ENCODE measurements around the gene PTPN1. TPM values are rescaled to one million over a fixed set of nuclear protein-coding genes. Genes with fewer than 3 reads are reported as not detected.

The PTPN1 gene
- total and polyA plus RNA-seq, 2 of the 13 experiments (the other 11 are each of a cell fraction or from before 2014, with no cell fraction given) = 17.7 to 37.2 TPM

GRCh38 chr20:50575865-50576720, 65.9 kb downstream of the PTPN1 start (continued):
- TF ChIP-seq, protein P1, sequence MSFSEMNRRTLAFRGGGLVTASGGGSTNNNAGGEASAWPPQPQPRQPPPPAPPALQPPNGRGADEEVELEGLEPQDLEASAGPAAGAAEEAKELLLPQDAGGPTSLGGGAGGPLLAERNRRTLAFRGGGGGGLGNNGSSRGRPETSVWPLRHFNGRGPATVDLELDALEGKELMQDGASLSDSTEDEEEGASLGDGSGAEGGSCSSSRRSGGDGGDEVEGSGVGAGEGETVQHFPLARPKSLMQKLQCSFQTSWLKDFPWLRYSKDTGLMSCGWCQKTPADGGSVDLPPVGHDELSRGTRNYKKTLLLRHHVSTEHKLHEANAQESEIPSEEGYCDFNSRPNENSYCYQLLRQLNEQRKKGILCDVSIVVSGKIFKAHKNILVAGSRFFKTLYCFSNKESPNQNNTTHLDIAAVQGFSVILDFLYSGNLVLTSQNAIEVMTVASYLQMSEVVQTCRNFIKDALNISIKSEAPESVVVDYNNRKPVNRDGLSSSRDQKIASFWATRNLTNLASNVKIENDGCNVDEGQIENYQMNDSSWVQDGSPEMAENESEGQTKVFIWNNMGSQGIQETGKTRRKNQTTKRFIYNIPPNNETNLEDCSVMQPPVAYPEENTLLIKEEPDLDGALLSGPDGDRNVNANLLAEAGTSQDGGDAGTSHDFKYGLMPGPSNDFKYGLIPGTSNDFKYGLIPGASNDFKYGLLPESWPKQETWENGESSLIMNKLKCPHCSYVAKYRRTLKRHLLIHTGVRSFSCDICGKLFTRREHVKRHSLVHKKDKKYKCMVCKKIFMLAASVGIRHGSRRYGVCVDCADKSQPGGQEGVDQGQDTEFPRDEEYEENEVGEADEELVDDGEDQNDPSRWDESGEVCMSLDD (CRISPR knock-in tag; IDR thresholded peaks at IDR 0.05; ENCODE audit: borderline replicate concordance) = no peak
- TF ChIP-seq DNMT3B (CRISPR knock-in tag; conservative IDR thresholded peaks at IDR 0.05) (no peak), CEBPG (CRISPR knock-in tag; IDR thresholded peaks at IDR 0.05) (no peak), POLR2A (IDR thresholded peaks at IDR 0.05; ENCODE audit: insufficient read depth in 1 of 2, low read depth in 2 of 2, low read length in 2 of 2) (no peak), BHLHE40 (IDR thresholded peaks at IDR 0.05; ENCODE audit: low read length) (no peak), GZF1 (CRISPR knock-in tag; IDR thresholded peaks at IDR 0.05) (no peak), SMC3 (IDR thresholded peaks at IDR 0.05; ENCODE audit: low read length) (peak; percentile 93), RXRB (CRISPR knock-in tag; IDR thresholded peaks at IDR 0.05; ENCODE audit: borderline replicate concordance) (peak; percentile 46; the same call in 1 of the 2 replicates), ZNF619 (CRISPR knock-in tag; IDR thresholded peaks at IDR 0.05) (0 out of 2 replicates have a peak, but pooled peaks have one; percentile 43), ZNF567 (CRISPR knock-in tag; IDR thresholded peaks at IDR 0.05; ENCODE audit: borderline replicate concordance) (no peak), ZNF569 (CRISPR knock-in tag; IDR thresholded peaks at IDR 0.05; ENCODE audit: borderline replicate concordance) (no peak), ARNTL (CRISPR knock-in tag; IDR thresholded peaks at IDR 0.05) (no peak), YY1 (IDR thresholded peaks at IDR 0.05; ENCODE audit: insufficient read depth, insufficient replicate concordance, low read depth, low read length) (peak; percentile 55), ZNF788 (CRISPR knock-in tag; IDR thresholded peaks at IDR 0.05; ENCODE audit: borderline replicate concordance) (no peak; the same call in 1 of the 2 replicates), MTA3 (CRISPR knock-in tag; IDR thresholded peaks at IDR 0.05) (no peak), PRPF4 (IDR thresholded peaks at IDR 0.05; ENCODE audit: low read depth, low read length, poor library complexity, severe bottlenecking) (no peak), PRMT3 (CRISPR knock-in tag; IDR thresholded peaks at IDR 0.05; ENCODE audit: borderline replicate concordance, low read depth) (no peak), CHCHD3 (CRISPR knock-in tag; IDR thresholded peaks at IDR 0.05) (no peak), ZBTB14 (CRISPR knock-in tag; IDR thresholded peaks at IDR 0.05) (no peak), ZNF670 (CRISPR knock-in tag; IDR thresholded peaks at IDR 0.05; ENCODE audit: borderline replicate concordance) (no peak), TCF7L2 (IDR thresholded peaks at IDR 0.05; ENCODE audit: low read depth, low read length) (no peak)
- TF ChIP-seq, protein P2, sequence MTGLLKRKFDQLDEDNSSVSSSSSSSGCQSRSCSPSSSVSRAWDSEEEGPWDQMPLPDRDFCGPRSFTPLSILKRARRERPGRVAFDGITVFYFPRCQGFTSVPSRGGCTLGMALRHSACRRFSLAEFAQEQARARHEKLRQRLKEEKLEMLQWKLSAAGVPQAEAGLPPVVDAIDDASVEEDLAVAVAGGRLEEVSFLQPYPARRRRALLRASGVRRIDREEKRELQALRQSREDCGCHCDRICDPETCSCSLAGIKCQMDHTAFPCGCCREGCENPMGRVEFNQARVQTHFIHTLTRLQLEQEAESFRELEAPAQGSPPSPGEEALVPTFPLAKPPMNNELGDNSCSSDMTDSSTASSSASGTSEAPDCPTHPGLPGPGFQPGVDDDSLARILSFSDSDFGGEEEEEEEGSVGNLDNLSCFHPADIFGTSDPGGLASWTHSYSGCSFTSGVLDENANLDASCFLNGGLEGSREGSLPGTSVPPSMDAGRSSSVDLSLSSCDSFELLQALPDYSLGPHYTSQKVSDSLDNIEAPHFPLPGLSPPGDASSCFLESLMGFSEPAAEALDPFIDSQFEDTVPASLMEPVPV (CRISPR knock-in tag; IDR thresholded peaks at IDR 0.05) = no peak
- TF ChIP-seq, protein P3, sequence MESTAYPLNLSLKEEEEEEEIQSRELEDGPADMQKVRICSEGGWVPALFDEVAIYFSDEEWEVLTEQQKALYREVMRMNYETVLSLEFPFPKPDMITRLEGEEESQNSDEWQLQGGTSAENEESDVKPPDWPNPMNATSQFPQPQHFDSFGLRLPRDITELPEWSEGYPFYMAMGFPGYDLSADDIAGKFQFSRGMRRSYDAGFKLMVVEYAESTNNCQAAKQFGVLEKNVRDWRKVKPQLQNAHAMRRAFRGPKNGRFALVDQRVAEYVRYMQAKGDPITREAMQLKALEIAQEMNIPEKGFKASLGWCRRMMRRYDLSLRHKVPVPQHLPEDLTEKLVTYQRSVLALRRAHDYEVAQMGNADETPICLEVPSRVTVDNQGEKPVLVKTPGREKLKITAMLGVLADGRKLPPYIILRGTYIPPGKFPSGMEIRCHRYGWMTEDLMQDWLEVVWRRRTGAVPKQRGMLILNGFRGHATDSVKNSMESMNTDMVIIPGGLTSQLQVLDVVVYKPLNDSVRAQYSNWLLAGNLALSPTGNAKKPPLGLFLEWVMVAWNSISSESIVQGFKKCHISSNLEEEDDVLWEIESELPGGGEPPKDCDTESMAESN (CRISPR knock-in tag; conservative IDR thresholded peaks at IDR 0.05) = 0 out of 2 replicates have a peak, but pooled peaks have one; percentile 42
